OCI-LY7 (cell line): ENCODE data around the gene BCDIN3D. TPM values are rescaled to one million over a fixed set of nuclear protein-coding genes. Genes with fewer than 3 reads are reported as not detected.

Source experiments
- BruUV-seq: library from RNA; stranded (reverse); fragments of 400-500 nt; replicated peaks from 2 replicates; lab custom pipeline; 2021; lab: Mats Ljungman, UMichigan
- CTCF ChIA-PET: fragments of 300-600 bp; sonication (Branson Sonifier 250); formaldehyde crosslinking; loops from one replicate; lab custom pipeline; 2022; ENCODE audit warnings: antibody characterized with exemption; ENCODE audit not compliant: unreplicated experiment; lab: Charles Lee
- POLR2A ChIA-PET: fragments of 300-600 bp; sonication (Branson Sonifier 250); formaldehyde crosslinking; loops from one replicate; lab custom pipeline; 2022; ENCODE audit warnings: antibody characterized with exemption; lab: Charles Lee
- DNase-seq: peaks from one replicate; pipeline ENCODE4 v3.0.0-alpha.2; 2015; ENCODE audit warnings: low spot score
- H2AFZ ChIP-seq: fragments of 200-600 bp; sonication (generic), shearing (Covaris generic); 2 replicates; pipeline ENCODE4 v1.6.1; 2014; ENCODE audit warnings: mild to moderate bottlenecking, antibody characterized with exemption, low read length, moderate library complexity
- H3K27ac ChIP-seq: fragments of 200-600 bp; sonication (generic); 2 replicates; pipeline ENCODE4 v1.5.1; 2014; ENCODE audit warnings: mixed run types, low read depth, mild to moderate bottlenecking, moderate library complexity, low read length, inconsistent platforms; ENCODE audit not compliant: poor library complexity, severe bottlenecking
- H3K36me3 ChIP-seq: fragments of 200-600 bp; sonication (generic); 2 replicates; pipeline ENCODE4 v1.6.1; 2014; ENCODE audit warnings: mild to moderate bottlenecking, antibody characterized with exemption, low read length, moderate library complexity, mixed read lengths; ENCODE audit not compliant: insufficient read depth
- H3K4me1 ChIP-seq: fragments of 200-600 bp; sonication (generic); 2 replicates; pipeline ENCODE4 v1.5.1; 2014; ENCODE audit warnings: mild to moderate bottlenecking, low read length; ENCODE audit not compliant: insufficient read depth, poor library complexity, severe bottlenecking
- H3K4me2 ChIP-seq: fragments of 200-600 bp; sonication (generic); 2 replicates; pipeline ENCODE4 v1.6.1; 2014; ENCODE audit warnings: mild to moderate bottlenecking, low read length
- H3K4me3 ChIP-seq: fragments of 200-600 bp; sonication (generic); 2 replicates; pipeline ENCODE4 v1.5.1; 2014; ENCODE audit warnings: mild to moderate bottlenecking, low read depth, low read length; ENCODE audit not compliant: poor library complexity, severe bottlenecking
- H3K79me2 ChIP-seq: fragments of 200-600 bp; sonication (generic); 2 replicates; pipeline ENCODE4 v1.6.1; 2016; ENCODE audit warnings: low read depth, mild to moderate bottlenecking, low read length, moderate library complexity, mixed read lengths; ENCODE audit not compliant: insufficient read depth
- H3K9me2 ChIP-seq: fragments of 200-600 bp; sonication (generic); 2 replicates; pipeline ENCODE4 v1.6.1; 2016; ENCODE audit warnings: mild to moderate bottlenecking, low read length, mixed read lengths; ENCODE audit not compliant: insufficient read depth
- H3K9me3 ChIP-seq: fragments of 200-600 bp; sonication (generic); 2 replicates; pipeline ENCODE4 v1.6.1; 2014; ENCODE audit warnings: mild to moderate bottlenecking, mixed run types, low read length, mixed read lengths
- H4K20me1 ChIP-seq: fragments of 200-600 bp; sonication (generic); 2 replicates; pipeline ENCODE4 v1.6.1; 2014; ENCODE audit warnings: mild to moderate bottlenecking, antibody characterized with exemption, low read length, moderate library complexity, mixed read lengths; ENCODE audit not compliant: insufficient read depth
- CTCF ChIP-seq: fragments of 200-600 bp; sonication (generic); conservative IDR thresholded peaks from 2 replicates; pipeline ENCODE4 v1.5.1; 2014; ENCODE audit warnings: mild to moderate bottlenecking, antibody characterized with exemption, low read length, moderate library complexity, mixed read lengths
- EZH2phosphoT487 ChIP-seq: fragments of 200-600 bp; sonication (generic); IDR thresholded peaks from 2 replicates; pipeline ENCODE4 v1.6.1; 2018; ENCODE audit warnings: low read depth, borderline replicate concordance, mild to moderate bottlenecking, mixed run types, antibody characterized with exemption, low read length, moderate library complexity, mixed read lengths
- intact Hi-C: fragments of 100-400 bp; cut with micrococcal nuclease; formaldehyde crosslinking; loops from one replicate; pipeline ENCODE4 v1.10.0; 2022; ENCODE audit not compliant: unreplicated experiment
- total RNA-seq, 2 experiments: library from RNA; depleted of rRNA in 1 of 2; stranded (reverse); fragments of >200 nt in 1 of 2; shearing (Covaris generic) in 1 of 2; gene quantifications; 2 replicates each; pipeline ENCODE4 v1.2.3, GENCODE V29; 2014 to 2022

The BCDIN3D gene
- total RNA-seq, 2 experiments from 2014 or later = 8.4 to 10.1 TPM

GRCh38 chr12:49854976-49855375 lies 12.1 kb upstream of the BCDIN3D start:
- intact Hi-C loops = no loop called here
- CTCF ChIA-PET = no interaction called here

GRCh38 chr12:49853671-49854070 lies 10.8 kb upstream of the BCDIN3D start:
- H3K4me2 ChIP-seq = no peak overlapping the region
- H3K79me2 ChIP-seq = no peaks in the 10 kb centered on the region
- TF ChIP-seq CTCF = no peak
- no peak for TF ChIP-seq EZH2phosphoT487
- H3K27ac ChIP-seq = no peak overlapping the region
- no peak overlapping the region for H3K4me3 ChIP-seq
- POLR2A ChIA-PET = no interaction called here
- no peaks in the 10 kb centered on the region for H3K9me3 ChIP-seq
- no peaks in the 10 kb centered on the region for H4K20me1 ChIP-seq
- DNase-seq = no peak
- H3K9me2 ChIP-seq = no peaks in the 10 kb centered on the region
- H3K4me1 ChIP-seq = no peaks in the 10 kb centered on the region
- intact Hi-C loops = no loop called here
- CTCF ChIA-PET = no interaction called here
- no TSS peak for BruUV-seq
- no peaks in the 10 kb centered on the region for H3K36me3 ChIP-seq
- no peak overlapping the region for H2AFZ ChIP-seq

More at GRCh38 chr12:49854976-49855375, 12.1 kb upstream of the BCDIN3D start:
- Histone ChIP-seq H3K4me1 (no peaks in the 10 kb centered on the region), H2AFZ (no peak overlapping the region), H3K9me2 (no peaks in the 10 kb centered on the region), H3K4me3 (no peak overlapping the region), H3K36me3 (no peaks in the 10 kb centered on the region), H3K9me3 (no peaks in the 10 kb centered on the region), H4K20me1 (no peaks in the 10 kb centered on the region), H3K4me2 (no peak overlapping the region), H3K27ac (no peak overlapping the region), H3K79me2 (no peaks in the 10 kb centered on the region)
- TF ChIP-seq EZH2phosphoT487 = no peak
- no peak for TF ChIP-seq CTCF
- POLR2A ChIA-PET = no interaction called here
- no peak for DNase-seq
- no TSS peak for BruUV-seq

GRCh38 chr12:49847161-49847560 lies 4.3 kb upstream of the BCDIN3D start:
- intact Hi-C loops = no loop called here
- Histone ChIP-seq H3K9me2 (no peaks in the 10 kb centered on the region), H3K9me3 (no peaks in the 10 kb centered on the region), H3K79me2 (peaks cover 5% of the 10 kb centered on the region; the same call in 1 of the 2 replicates), H2AFZ (peak overlapping the region; percentile 86), H3K4me1 (peaks cover 25% of the 10 kb centered on the region), H3K4me3 (no peak overlapping the region), H3K27ac (no peak overlapping the region), H4K20me1 (no peaks in the 10 kb centered on the region), H3K4me2 (peak overlapping the region; percentile 64), H3K36me3 (no peaks in the 10 kb centered on the region)
- ChIA-PET POLR2A (interaction anchor here (0.5 to 1.6 kb wide), 4 partner anchors 15 to 243 kb away, joined by 3 read pairs; no protein-coding TSS in a partner anchor), CTCF (no interaction called here)
- peak; percentile 24 for DNase-seq
- no peak for TF ChIP-seq CTCF
- no peak for TF ChIP-seq EZH2phosphoT487
- BruUV-seq = no TSS peak
